ENCODE data around the gene NXT1. TPM values are rescaled to one million over a fixed set of nuclear protein-coding genes. Genes with fewer than 3 reads are reported as not detected.

The NXT1 gene
- total RNA-seq, 1 experiment from 2014 or later, result 7.9 TPM

DNA sequence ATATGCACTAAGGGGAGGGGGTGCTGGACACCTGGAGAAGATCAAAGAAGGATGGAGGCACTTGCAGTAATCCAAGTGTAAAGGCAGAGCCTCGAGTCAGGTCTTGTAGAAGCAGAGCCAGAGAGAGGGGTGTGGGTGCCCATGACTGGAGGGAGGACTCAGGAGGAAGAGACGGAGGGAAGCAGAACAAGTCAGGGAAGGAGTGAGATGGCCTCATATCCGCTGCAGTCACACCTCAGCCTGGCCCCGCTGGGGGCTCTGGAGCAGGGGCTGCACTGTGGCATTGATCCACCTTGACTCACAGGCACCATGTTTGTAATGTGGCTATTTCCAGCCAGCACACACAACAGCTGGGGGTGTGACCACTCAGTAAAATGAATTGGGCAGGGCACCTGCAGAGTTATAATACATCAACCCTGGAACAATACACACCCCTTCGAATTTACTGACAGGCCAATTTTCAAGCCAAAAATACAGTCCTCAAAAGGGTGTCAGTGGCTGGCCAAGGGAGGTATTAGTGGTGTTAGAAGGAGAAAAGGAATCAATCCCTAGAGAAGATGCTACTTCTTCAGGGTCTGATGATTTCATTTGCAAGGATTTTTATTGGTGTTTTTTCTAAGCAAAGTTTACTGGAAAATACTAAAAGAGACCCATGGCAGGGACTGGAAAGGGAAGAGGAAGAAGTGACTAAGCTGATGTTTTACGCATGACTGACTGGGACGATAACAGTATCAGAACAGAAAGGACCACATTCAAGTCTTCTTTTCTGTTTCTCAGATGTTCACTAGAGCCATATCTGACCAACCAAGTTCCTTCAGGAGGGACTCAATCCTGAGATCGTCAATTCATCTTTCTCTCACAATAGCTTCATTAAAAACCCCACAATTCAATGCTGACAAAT lies 18.9 kb upstream of the NXT1 start:
- H3K27ac Mint-ChIP-seq (ENCODE audit: unreplicated experiment), result no peak overlapping the region
- H3K9me3 Mint-ChIP-seq (ENCODE audit: low read depth, unreplicated experiment), result no peaks in the 10 kb centered on the region
- CTCF ChIA-PET, result no interaction called here
- H3K4me1 Mint-ChIP-seq (ENCODE audit: low read depth, unreplicated experiment), result no peaks in the 10 kb centered on the region
- no peak for DNase-seq
- no peak overlapping the region for H3K4me3 Mint-ChIP-seq (ENCODE audit: low read depth, unreplicated experiment)
- H3K27me3 Mint-ChIP-seq (ENCODE audit: unreplicated experiment), result no peaks in the 10 kb centered on the region
- intact Hi-C loops (cut with micrococcal nuclease; ENCODE audit: unreplicated experiment), result no loop called here
- no TSS peak for BruUV-seq (replicated peaks)
- H3K36me3 Mint-ChIP-seq (ENCODE audit: insufficient read depth, unreplicated experiment), result no peaks in the 10 kb centered on the region
- TF ChIP-seq, protein P1, sequence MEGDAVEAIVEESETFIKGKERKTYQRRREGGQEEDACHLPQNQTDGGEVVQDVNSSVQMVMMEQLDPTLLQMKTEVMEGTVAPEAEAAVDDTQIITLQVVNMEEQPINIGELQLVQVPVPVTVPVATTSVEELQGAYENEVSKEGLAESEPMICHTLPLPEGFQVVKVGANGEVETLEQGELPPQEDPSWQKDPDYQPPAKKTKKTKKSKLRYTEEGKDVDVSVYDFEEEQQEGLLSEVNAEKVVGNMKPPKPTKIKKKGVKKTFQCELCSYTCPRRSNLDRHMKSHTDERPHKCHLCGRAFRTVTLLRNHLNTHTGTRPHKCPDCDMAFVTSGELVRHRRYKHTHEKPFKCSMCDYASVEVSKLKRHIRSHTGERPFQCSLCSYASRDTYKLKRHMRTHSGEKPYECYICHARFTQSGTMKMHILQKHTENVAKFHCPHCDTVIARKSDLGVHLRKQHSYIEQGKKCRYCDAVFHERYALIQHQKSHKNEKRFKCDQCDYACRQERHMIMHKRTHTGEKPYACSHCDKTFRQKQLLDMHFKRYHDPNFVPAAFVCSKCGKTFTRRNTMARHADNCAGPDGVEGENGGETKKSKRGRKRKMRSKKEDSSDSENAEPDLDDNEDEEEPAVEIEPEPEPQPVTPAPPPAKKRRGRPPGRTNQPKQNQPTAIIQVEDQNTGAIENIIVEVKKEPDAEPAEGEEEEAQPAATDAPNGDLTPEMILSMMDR (IDR thresholded peaks at IDR 0.05; ENCODE audit: unreplicated experiment), result no peak

DNA sequence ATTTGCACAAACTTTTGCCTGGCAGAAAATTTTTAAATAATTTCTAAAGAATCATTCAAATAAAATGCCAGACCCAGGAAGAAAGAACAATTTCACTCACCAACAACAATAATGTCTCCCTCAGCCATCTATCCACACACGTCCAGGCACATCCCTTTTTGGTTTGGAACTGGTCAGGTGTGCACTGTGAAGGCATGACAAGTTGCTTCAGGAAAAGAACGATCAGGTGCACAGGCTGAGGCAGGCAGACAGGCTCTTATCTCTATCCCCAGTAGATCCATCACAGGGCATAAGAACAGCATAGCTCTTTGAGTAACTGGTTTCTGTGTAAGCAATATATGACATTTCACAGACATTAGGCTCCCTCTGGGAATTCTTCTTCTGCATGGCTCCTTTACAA lies 18.1 kb upstream of the NXT1 start:
- H3K9me3 Mint-ChIP-seq (ENCODE audit: low read depth, unreplicated experiment), result no peaks in the 10 kb centered on the region
- H3K27me3 Mint-ChIP-seq (ENCODE audit: unreplicated experiment), result no peaks in the 10 kb centered on the region
- H3K36me3 Mint-ChIP-seq (ENCODE audit: insufficient read depth, unreplicated experiment), result no peaks in the 10 kb centered on the region
- intact Hi-C loops (cut with micrococcal nuclease; ENCODE audit: unreplicated experiment), result no loop called here
- DNase-seq, result no peak
- CTCF ChIA-PET, result no interaction called here
- TF ChIP-seq, protein P1 (IDR thresholded peaks at IDR 0.05; ENCODE audit: unreplicated experiment), result no peak
- no peak overlapping the region for H3K4me3 Mint-ChIP-seq (ENCODE audit: low read depth, unreplicated experiment)
- BruUV-seq (replicated peaks), result no TSS peak
- H3K27ac Mint-ChIP-seq (ENCODE audit: unreplicated experiment), result no peak overlapping the region
- no peaks in the 10 kb centered on the region for H3K4me1 Mint-ChIP-seq (ENCODE audit: low read depth, unreplicated experiment)

DNA sequence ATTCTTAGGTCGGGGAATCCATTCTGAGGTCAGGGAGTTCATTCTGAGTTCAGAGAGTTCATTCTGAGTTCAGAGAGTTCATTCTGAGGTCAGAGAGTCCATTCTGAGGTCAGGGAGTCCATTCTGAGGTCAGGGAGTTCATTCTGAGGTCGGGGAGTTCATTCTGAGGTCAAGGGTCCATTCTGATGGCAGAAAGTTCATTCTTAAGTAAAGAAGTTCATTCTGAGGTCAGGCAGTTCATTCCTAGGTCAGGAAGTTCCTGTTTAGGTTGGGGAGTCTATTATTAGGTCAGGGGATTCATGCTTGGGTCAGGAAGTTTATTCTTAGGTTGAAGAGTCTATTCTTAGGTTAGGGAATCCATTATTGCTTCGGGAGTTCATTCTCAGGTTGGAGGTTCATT lies 16.5 kb upstream of the NXT1 start:
- CTCF ChIA-PET, result no interaction called here
- H3K27ac Mint-ChIP-seq (ENCODE audit: unreplicated experiment), result no peak overlapping the region

DNA sequence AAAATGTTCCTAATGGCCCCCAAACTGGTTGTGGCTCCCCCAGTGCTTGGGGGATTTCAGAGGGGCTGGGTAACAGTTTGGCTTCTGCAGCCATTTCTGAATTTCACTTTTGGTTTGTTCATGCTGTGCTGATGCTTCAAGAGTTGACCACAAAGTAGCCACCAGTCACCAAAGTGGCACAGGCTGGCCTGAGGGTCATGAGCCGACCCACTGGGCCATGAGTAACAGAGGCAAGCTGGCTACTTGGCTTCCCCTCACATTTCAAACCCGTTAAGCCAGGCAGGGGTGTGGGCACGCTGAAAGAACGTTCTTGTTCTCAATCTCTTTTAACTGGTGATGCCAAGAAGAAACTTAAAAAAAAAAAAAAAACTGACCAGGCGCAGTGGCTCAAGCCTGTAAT lies 15.1 kb upstream of the NXT1 start:
- TF ChIP-seq, protein P1 (IDR thresholded peaks at IDR 0.05; ENCODE audit: unreplicated experiment), result no peak
- CTCF ChIA-PET, result no interaction called here

More for the DNA sequence above, 16.5 kb upstream of the NXT1 start:
- intact Hi-C loops (cut with micrococcal nuclease; ENCODE audit: unreplicated experiment), result no loop called here
- no peaks in the 10 kb centered on the region for H3K27me3 Mint-ChIP-seq (ENCODE audit: unreplicated experiment)
- TF ChIP-seq, protein P1 (IDR thresholded peaks at IDR 0.05; ENCODE audit: unreplicated experiment), result no peak
- BruUV-seq (replicated peaks), result no TSS peak
- H3K9me3 Mint-ChIP-seq (ENCODE audit: low read depth, unreplicated experiment), result no peaks in the 10 kb centered on the region
- no peak overlapping the region for H3K4me3 Mint-ChIP-seq (ENCODE audit: low read depth, unreplicated experiment)
- H3K4me1 Mint-ChIP-seq (ENCODE audit: low read depth, unreplicated experiment), result no peaks in the 10 kb centered on the region
- no peak for DNase-seq
- no peaks in the 10 kb centered on the region for H3K36me3 Mint-ChIP-seq (ENCODE audit: insufficient read depth, unreplicated experiment)

More for the DNA sequence above, 15.1 kb upstream of the NXT1 start:
- no peak overlapping the region for H3K4me3 Mint-ChIP-seq (ENCODE audit: low read depth, unreplicated experiment)
- H3K27ac Mint-ChIP-seq (ENCODE audit: unreplicated experiment), result no peak overlapping the region
- H3K36me3 Mint-ChIP-seq (ENCODE audit: insufficient read depth, unreplicated experiment), result no peaks in the 10 kb centered on the region
- BruUV-seq (replicated peaks), result no TSS peak
- H3K4me1 Mint-ChIP-seq (ENCODE audit: low read depth, unreplicated experiment), result no peaks in the 10 kb centered on the region
- no peaks in the 10 kb centered on the region for H3K27me3 Mint-ChIP-seq (ENCODE audit: unreplicated experiment)
- intact Hi-C loops (cut with micrococcal nuclease; ENCODE audit: unreplicated experiment), result no loop called here
- no peak for DNase-seq
- no peaks in the 10 kb centered on the region for H3K9me3 Mint-ChIP-seq (ENCODE audit: low read depth, unreplicated experiment)
